ENCODE data around the gene ZNF407.

The ZNF407 gene

GRCh38 chr18:74897971-74898657, 300.4 kb downstream of the ZNF407 start:
- DNase-seq: no peak

GRCh38 chr18:74898965-74899364, 301.3 kb downstream of the ZNF407 start:
- no peak for DNase-seq

- DNase-seq: no peak
Observed at GRCh38 chr18:74899554-74899953, 301.9 kb downstream of the ZNF407 start.

- no peak for DNase-seq
Observed at GRCh38 chr18:74901362-74902146, 303.9 kb downstream of the ZNF407 start.

- DNase-seq: no peak
Observed at GRCh38 chr18:74902147-74902455, 304.4 kb downstream of the ZNF407 start.

GRCh38 chr18:74905247-74905646, 307.6 kb downstream of the ZNF407 start:
- DNase-seq: no peak

GRCh38 chr18:74906184-74906583, 308.5 kb downstream of the ZNF407 start:
- no peak for DNase-seq

- no peak for DNase-seq
Observed at GRCh38 chr18:74914052-74914591, 316.5 kb downstream of the ZNF407 start.

- DNase-seq: no peak
Observed at GRCh38 chr18:74914648-74915047, 317.0 kb downstream of the ZNF407 start.

- no peak for DNase-seq
Observed at GRCh38 chr18:74916773-74917393, 319.2 kb downstream of the ZNF407 start.

- DNase-seq: no peak
Observed at GRCh38 chr18:74918276-74918790, 320.7 kb downstream of the ZNF407 start.

- no peak for DNase-seq
Observed at GRCh38 chr18:74921057-74921820, 323.6 kb downstream of the ZNF407 start.

- no peak for DNase-seq
Observed at GRCh38 chr18:74926051-74926450, 328.4 kb downstream of the ZNF407 start.

- DNase-seq: no peak
Observed at GRCh38 chr18:74928194-74928968, 330.7 kb downstream of the ZNF407 start.

GRCh38 chr18:74929110-74929509, 331.4 kb downstream of the ZNF407 start:
- no peak for DNase-seq

GRCh38 chr18:74930616-74931015, 332.9 kb downstream of the ZNF407 start:
- DNase-seq: no peak

GRCh38 chr18:74933930-74934329, 336.3 kb downstream of the ZNF407 start:
- no peak for DNase-seq

GRCh38 chr18:74935434-74935833, 337.8 kb downstream of the ZNF407 start:
- DNase-seq: no peak

GRCh38 chr18:74936343-74936742, 338.7 kb downstream of the ZNF407 start:
- no peak for DNase-seq

GRCh38 chr18:74937291-74937690, 339.6 kb downstream of the ZNF407 start:
- no peak for DNase-seq

GRCh38 chr18:74940856-74941255, 343.2 kb downstream of the ZNF407 start:
- no peak for DNase-seq

GRCh38 chr18:74942319-74942910, 344.7 kb downstream of the ZNF407 start:
- peak; percentile 37 for DNase-seq

Measured in CD4-positive, alpha-beta T cell treated with Interleukin-4 for 4 hours (primary cell).